Activated CD4-positive, alpha-beta T cell treated with anti-CD3 and anti-CD28 coated beads, Interleukin-2, amount 10 ng/mL, durations not matched to agents 7 days and 5 days (primary cell): ENCODE measurements around the gene CDX1. TPM values are rescaled to one million over a fixed set of nuclear protein-coding genes. Genes with fewer than 3 reads are reported as not detected.
"Not testable (repeated sequence)": the region's sequence is repeated elsewhere in the genome, so short reads cannot be mapped to it uniquely, and the experiment has no call there.

Experiments used
- CTCF ChIA-PET: fragments of 350-600 bp; sonication (Branson Sonifier 250); formaldehyde crosslinking; loops from one replicate; lab custom pipeline; 2021; ENCODE audit warnings: antibody characterized with exemption; lab: Charles Lee
- POLR2A ChIA-PET: fragments of 350-600 bp; sonication (Branson Sonifier 250); formaldehyde crosslinking; loops from one replicate; lab custom pipeline; 2021; ENCODE audit warnings: antibody characterized with exemption; lab: Charles Lee
- DNase-seq: peaks from one replicate; pipeline ENCODE4 v3.0.0-alpha.2; 2020
- H3K27ac Mint-ChIP-seq: one replicate; pipeline ENCODE4 v1.8.0; 2021; ENCODE audit warnings: mild to moderate bottlenecking, moderate library complexity, mixed read lengths
- H3K27me3 Mint-ChIP-seq: one replicate; pipeline ENCODE4 v1.8.0; 2021; ENCODE audit warnings: mixed read lengths
- H3K36me3 Mint-ChIP-seq: one replicate; pipeline ENCODE4 v1.8.0; 2021; ENCODE audit warnings: low read depth, mixed read lengths
- H3K4me1 Mint-ChIP-seq: one replicate; pipeline ENCODE4 v1.8.0; 2021; ENCODE audit warnings: mixed read lengths
- H3K4me3 Mint-ChIP-seq: one replicate; pipeline ENCODE4 v1.8.0; 2021; ENCODE audit warnings: mild to moderate bottlenecking, moderate library complexity, mixed read lengths
- H3K9me3 Mint-ChIP-seq: one replicate; pipeline ENCODE4 v1.8.0; 2021; ENCODE audit warnings: mixed read lengths
- total RNA-seq, 2 experiments: library from RNA; stranded (reverse); gene quantifications; one replicate each; pipeline ENCODE4 v1.2.3, GENCODE V29; 2021

Gene CDX1
- total RNA-seq, 2 experiments from 2014 or later: not detected

DNA sequence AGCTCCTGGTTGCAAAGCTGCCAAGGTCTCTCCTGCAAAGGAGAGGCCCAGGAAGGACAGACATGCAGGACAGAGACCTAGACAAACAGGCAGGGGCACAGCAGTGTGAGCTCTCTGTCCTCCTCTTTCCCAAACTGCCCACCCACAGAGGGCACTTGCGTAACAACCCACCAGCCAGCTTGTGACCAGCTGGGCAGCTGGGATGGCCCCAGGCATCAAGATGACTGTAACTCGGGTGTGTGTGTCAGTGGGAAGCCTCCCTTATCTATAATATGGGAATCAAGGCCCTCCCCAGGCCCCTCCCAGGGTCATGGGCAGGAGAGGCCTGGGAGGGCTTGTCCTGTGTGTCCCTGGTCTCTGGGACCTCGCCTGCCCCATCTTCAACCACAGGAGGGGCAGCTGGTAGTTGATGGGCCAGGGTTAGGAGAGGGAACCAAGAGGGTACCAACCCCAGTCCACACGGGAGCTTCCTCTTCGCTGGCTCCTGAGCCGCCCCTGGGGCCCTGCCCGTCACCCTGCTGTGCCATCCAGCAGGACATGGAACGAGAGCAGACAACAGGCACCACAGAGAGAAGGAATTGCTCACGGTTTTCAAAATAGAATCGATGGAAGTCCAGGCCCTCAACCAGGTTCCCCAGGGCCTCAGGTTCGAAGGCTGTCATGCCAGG, 61.2 kb downstream of the CDX1 start:
- no peaks in the 10 kb centered on the region for H3K9me3 Mint-ChIP-seq

DNA sequence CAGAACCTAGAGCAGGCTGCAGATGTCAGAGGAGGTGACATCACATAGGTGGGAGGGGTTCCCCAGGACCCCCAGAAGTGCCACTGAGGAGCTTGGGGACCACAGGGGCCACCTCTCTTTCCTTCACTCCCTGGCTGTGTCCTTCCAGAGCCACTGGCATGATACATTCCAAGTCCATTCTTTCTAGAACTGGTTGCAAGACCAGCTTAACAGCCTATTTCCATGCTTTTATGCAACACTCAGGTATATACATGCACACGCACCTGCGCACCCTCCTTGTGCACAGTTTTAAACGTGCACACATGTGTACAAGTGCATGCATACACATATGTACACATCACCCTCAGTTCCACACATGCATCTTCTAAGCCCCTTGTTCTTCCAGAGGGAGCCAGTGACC, 63.0 kb downstream of the CDX1 start:
- DNase-seq: no peak
- no peaks in the 10 kb centered on the region for H3K36me3 Mint-ChIP-seq
- POLR2A ChIA-PET: no interaction called here
- H3K9me3 Mint-ChIP-seq: no peaks in the 10 kb centered on the region
- H3K27ac Mint-ChIP-seq: no peak overlapping the region
- H3K27me3 Mint-ChIP-seq: no peaks in the 10 kb centered on the region
- no peaks in the 10 kb centered on the region for H3K4me1 Mint-ChIP-seq
- CTCF ChIA-PET: no interaction called here
- no peak overlapping the region for H3K4me3 Mint-ChIP-seq

More for the DNA sequence above, 61.2 kb downstream of the CDX1 start:
- no peak for DNase-seq
- ChIA-PET CTCF (interaction anchor here (1.3 kb wide), 1 partner anchor 17 kb away, joined by 3 read pairs; no protein-coding TSS in a partner anchor), POLR2A (no interaction called here)
- Mint-ChIP-seq H3K27me3 (no peaks in the 10 kb centered on the region), H3K4me1 (no peaks in the 10 kb centered on the region), H3K36me3 (no peaks in the 10 kb centered on the region), H3K4me3 (no peak overlapping the region), H3K27ac (no peak overlapping the region)

DNA sequence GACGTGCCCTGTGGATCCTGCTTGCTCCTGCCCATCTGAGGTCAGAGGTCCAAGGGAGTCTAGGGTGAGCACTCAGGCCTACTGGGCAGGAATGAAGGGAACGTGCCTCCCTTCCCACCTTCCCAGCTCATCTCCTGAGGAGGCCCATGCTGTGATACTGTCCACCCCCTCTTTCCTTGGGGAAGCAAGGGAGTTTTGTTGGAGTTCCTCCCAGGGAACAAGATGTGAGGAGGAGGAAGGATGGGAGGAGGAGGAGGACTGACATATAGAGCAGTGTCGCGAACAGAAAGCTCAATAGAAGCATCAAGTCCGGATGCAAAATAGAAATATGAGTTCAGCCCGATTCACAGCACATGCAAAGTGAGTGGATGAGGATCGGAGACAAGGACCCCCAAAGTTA, 64.3 kb downstream of the CDX1 start:
- no peaks in the 10 kb centered on the region for H3K36me3 Mint-ChIP-seq
- no peak overlapping the region for H3K4me3 Mint-ChIP-seq
- CTCF ChIA-PET: interaction anchor here (1.5 kb wide), 1 partner anchor 12 kb away, joined by 3 read pairs; no protein-coding TSS in a partner anchor

DNA sequence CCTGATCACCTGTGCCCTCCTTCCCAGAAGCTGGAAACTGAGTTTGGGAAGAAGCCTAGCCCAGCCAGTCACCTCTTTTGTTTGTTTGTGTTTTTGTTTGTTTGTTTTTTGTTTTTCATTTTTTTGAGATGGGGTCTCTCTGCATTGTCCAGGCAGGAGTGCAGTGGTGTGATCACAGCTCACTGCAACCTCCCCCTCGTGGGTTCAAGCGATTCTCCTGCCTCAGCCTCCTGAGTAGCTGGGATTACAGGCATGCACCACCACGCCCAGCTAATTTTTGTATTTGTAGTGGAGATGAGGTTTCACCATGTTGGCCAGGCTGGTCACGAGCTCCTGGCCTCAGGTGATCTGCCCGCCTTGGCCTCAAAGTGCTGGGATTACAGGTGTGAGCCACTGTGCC, 67.1 kb downstream of the CDX1 start:
- POLR2A ChIA-PET, H3K4me3 Mint-ChIP-seq, H3K4me1 Mint-ChIP-seq, DNase-seq, H3K36me3 Mint-ChIP-seq, H3K27me3 Mint-ChIP-seq, H3K27ac Mint-ChIP-seq, H3K9me3 Mint-ChIP-seq: not testable (repeated sequence)
- CTCF ChIA-PET: interaction anchor here (1.6 kb wide), 1 partner anchor 38 kb away, joined by 3 read pairs; no protein-coding TSS in a partner anchor

More for the DNA sequence above, 64.3 kb downstream of the CDX1 start:
- no peak overlapping the region for H3K27ac Mint-ChIP-seq
- no peaks in the 10 kb centered on the region for H3K4me1 Mint-ChIP-seq
- no peak for DNase-seq
- H3K9me3 Mint-ChIP-seq: no peaks in the 10 kb centered on the region
- POLR2A ChIA-PET: no interaction called here
- H3K27me3 Mint-ChIP-seq: no peaks in the 10 kb centered on the region

Other genes with a start within 250 kb of the CDX1 start
- not detected for gene PDE6A, start 222.0 kb upstream of the CDX1 start, total RNA-seq
- 1 to 10 TPM; 8.8 to 9.3 TPM for gene SLC26A2, start 206.0 kb upstream of the CDX1 start, total RNA-seq
- 1 to 10 TPM; 2.1 to 2.2 TPM for gene TIGD6, start 166.1 kb upstream of the CDX1 start, total RNA-seq
- 10 to 100 TPM; 29.4 to 31.7 TPM for gene HMGXB3, start 166.0 kb upstream of the CDX1 start, total RNA-seq
- gene CSF1R, start 80.2 kb upstream of the CDX1 start, total RNA-seq: under 1 TPM; 0.08 to 0.15 TPM
- gene PDGFRB, start 10.9 kb upstream of the CDX1 start, total RNA-seq: 1 to 10 TPM; 1.9 to 3.6 TPM
- not detected for gene SLC6A7, start 23.3 kb downstream of the CDX1 start, total RNA-seq
- gene CAMK2A, start 123.0 kb downstream of the CDX1 start, total RNA-seq: not detected
- not detected for gene ARSI, start 136.1 kb downstream of the CDX1 start, total RNA-seq
- 10 to 100 TPM; 69.6 to 72.2 TPM for gene TCOF1, start 190.9 kb downstream of the CDX1 start, total RNA-seq
- gene CD74, start 246.1 kb downstream of the CDX1 start, total RNA-seq: 100 to 1,000 TPM; 462 to 507 TPM